ENCODE measurements around the gene RHEBL1.

The RHEBL1 gene

DNA sequence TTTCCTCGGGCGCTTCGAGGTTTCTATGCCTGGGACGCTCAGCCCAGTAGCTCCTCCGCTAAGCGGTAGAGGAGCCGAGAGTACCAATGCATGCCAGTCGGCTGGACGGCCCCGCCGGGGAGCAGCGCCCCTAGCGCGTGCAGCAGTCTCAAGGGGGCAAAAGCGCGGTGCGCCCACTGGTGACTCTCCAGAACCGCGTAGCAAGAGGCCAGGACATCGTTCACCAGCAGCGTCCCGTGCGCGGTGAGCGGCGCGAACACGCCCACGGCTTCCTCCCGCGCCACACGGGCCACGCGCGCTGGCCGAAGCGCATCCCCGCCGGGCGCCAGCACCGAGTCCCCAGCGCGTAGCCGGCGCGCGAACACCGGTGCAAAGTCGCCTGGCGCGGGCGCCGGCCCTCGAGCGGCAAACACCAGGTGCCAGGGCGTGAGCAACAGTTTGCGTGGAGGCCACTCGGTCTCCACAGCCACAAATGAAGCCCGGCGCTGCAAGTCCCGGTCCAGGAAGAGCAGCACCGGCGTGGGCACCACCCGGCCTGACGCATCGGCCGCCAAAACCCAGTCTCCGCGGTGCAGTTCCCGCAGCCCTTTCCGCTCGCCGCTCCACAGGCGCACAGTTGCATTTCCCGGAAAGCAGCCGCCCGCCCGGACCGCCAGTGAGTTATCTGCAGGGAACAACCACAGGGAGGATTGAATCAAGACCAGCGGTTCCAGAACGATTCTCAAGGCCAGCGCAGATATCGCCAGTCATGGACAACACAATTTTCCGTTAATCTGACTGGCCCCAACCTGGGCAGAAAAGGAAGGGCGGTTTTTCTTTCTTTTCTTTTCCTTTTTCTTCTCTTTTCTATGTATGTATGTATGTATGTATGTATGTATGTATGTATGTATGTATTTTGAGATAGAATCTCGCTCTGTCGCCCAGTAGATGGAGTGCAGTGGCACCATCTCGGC is 20.3 kb upstream of the RHEBL1 start:
- 8% methylated on average over 86 of the region's 88 CpGs for WGBS
- H3K18ac ChIP-seq (ENCODE audit: low read depth in 1 of 2, low read length in 2 of 2): peak overlapping the region in 1 of 2 experiments; percentile 34

DNA sequence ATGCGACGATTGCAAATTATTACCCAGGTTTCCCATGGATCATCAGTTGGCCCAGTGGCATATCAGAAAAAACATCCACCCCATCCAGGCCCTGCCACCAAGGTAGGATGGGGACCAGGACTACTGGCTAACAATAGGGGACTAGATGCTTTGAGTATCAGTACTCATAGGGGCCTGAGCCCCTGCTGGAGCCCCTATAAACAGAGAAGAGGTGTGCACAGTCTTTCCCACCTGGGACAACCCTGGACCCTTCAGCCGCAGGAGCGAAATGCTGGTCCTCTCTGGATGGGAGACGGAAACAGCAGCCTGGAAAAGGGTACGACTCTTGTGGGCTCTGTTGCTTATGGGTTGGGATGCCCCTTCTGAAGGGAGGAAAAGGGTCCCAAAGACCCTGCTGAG is 19.2 kb upstream of the RHEBL1 start:
- no peak overlapping the region for H2AFZ ChIP-seq (ENCODE audit: low read depth, low read length)
- no peak overlapping the region for H4K91ac ChIP-seq (ENCODE audit: low read length)
- no peak overlapping the region for H3K14ac ChIP-seq (ENCODE audit: low read length in 2 of 2)
- no peak overlapping the region for H3K4ac ChIP-seq (ENCODE audit: low read depth in 1 of 2, low read length in 2 of 2)
- no peak overlapping the region for H2BK12ac ChIP-seq (ENCODE audit: low read length in 2 of 2)
- H3K4me2 ChIP-seq (ENCODE audit: low read length, poor library complexity, severe bottlenecking): no peak overlapping the region
- peaks cover 52 to 64% of the 10 kb centered on the region in 2 experiments for H3K27me3 ChIP-seq (ENCODE audit: control insufficient read depth in 1 of 2, insufficient read depth in 1 of 2, low read length in 2 of 2)
- H3K79me1 ChIP-seq (replicated peaks; ENCODE audit: low read length, poor library complexity, severe bottlenecking): no peaks in the 10 kb centered on the region
- WGBS: 48% methylated on average over 6 of the region's 6 CpGs
- no peaks in the 10 kb centered on the region for H3K36me3 ChIP-seq (ENCODE audit: control insufficient read depth in 1 of 2, insufficient read depth in 2 of 2, low read depth in 1 of 2, low read length in 2 of 2)
- no peak for DNase-seq
- no peak overlapping the region for H2BK15ac ChIP-seq (ENCODE audit: low read depth, poor library complexity, severe bottlenecking)
- no peak overlapping the region for H2AK5ac ChIP-seq (ENCODE audit: low read length, severe bottlenecking)
- no peak overlapping the region for H2BK5ac ChIP-seq (ENCODE audit: low read depth, low read length, poor library complexity, severe bottlenecking)
- H4K8ac ChIP-seq (ENCODE audit: low read length): no peak overlapping the region
- H3K9me3 ChIP-seq (ENCODE audit: control insufficient read depth, low read length): no peaks in the 10 kb centered on the region
- H2BK120ac ChIP-seq (ENCODE audit: low read depth, low read length): no peak overlapping the region
- no peak overlapping the region for H3K27ac ChIP-seq (ENCODE audit: low read length, poor library complexity, severe bottlenecking)
- no peak overlapping the region for H3K23ac ChIP-seq (ENCODE audit: low read length in 2 of 2)
- H3K4me1 ChIP-seq (ENCODE audit: control insufficient read depth, insufficient read depth, low read depth, low read length): peaks cover 30% of the 10 kb centered on the region
- no peak overlapping the region for H3K18ac ChIP-seq (ENCODE audit: low read depth in 1 of 2, low read length in 2 of 2)
- no peak overlapping the region for H3K9ac ChIP-seq (ENCODE audit: low read length)
- H3K4me3 ChIP-seq (ENCODE audit: insufficient read depth in 1 of 2, low read depth in 1 of 2, low read length in 2 of 2): no peak overlapping the region

More for the DNA sequence above, 20.3 kb upstream of the RHEBL1 start:
- H3K4me1 ChIP-seq (ENCODE audit: control insufficient read depth, insufficient read depth, low read depth, low read length): peaks cover 38% of the 10 kb centered on the region
- peaks cover 64 to 75% of the 10 kb centered on the region in 2 experiments for H3K27me3 ChIP-seq (ENCODE audit: control insufficient read depth in 1 of 2, insufficient read depth in 1 of 2, low read length in 2 of 2)
- H2BK12ac ChIP-seq (ENCODE audit: low read length in 2 of 2): no peak overlapping the region
- H3K9ac ChIP-seq (ENCODE audit: low read length): no peak overlapping the region
- H3K79me1 ChIP-seq (replicated peaks; ENCODE audit: low read length, poor library complexity, severe bottlenecking): no peaks in the 10 kb centered on the region
- no peaks in the 10 kb centered on the region for H3K36me3 ChIP-seq (ENCODE audit: control insufficient read depth in 1 of 2, insufficient read depth in 2 of 2, low read depth in 1 of 2, low read length in 2 of 2)
- H2BK120ac ChIP-seq (ENCODE audit: low read depth, low read length): no peak overlapping the region
- H4K91ac ChIP-seq (ENCODE audit: low read length): no peak overlapping the region
- H4K8ac ChIP-seq (ENCODE audit: low read length): no peak overlapping the region
- H3K4me3 ChIP-seq (ENCODE audit: insufficient read depth in 1 of 2, low read depth in 1 of 2, low read length in 2 of 2): peak overlapping the region; percentile 45 to 73
- peak; percentile 55 for DNase-seq
- H3K4me2 ChIP-seq (ENCODE audit: low read length, poor library complexity, severe bottlenecking): peak overlapping the region; percentile 87
- H3K23ac ChIP-seq (ENCODE audit: low read length in 2 of 2): peak overlapping the region in 1 of 2 experiments; percentile 80
- peak overlapping the region; percentile 30 for H2AFZ ChIP-seq (ENCODE audit: low read depth, low read length)
- H3K4ac ChIP-seq (ENCODE audit: low read depth in 1 of 2, low read length in 2 of 2): peak overlapping the region in 1 of 2 experiments; percentile 19
- H3K9me3 ChIP-seq (ENCODE audit: control insufficient read depth, low read length): no peaks in the 10 kb centered on the region
- H3K14ac ChIP-seq (ENCODE audit: low read length in 2 of 2): peak overlapping the region in 1 of 2 experiments; percentile 44
- H2AK5ac ChIP-seq (ENCODE audit: low read length, severe bottlenecking): no peak overlapping the region
- no peak overlapping the region for H2BK5ac ChIP-seq (ENCODE audit: low read depth, low read length, poor library complexity, severe bottlenecking)
- H3K27ac ChIP-seq (ENCODE audit: low read length, poor library complexity, severe bottlenecking): no peak overlapping the region
- no peak overlapping the region for H2BK15ac ChIP-seq (ENCODE audit: low read depth, poor library complexity, severe bottlenecking)

DNA sequence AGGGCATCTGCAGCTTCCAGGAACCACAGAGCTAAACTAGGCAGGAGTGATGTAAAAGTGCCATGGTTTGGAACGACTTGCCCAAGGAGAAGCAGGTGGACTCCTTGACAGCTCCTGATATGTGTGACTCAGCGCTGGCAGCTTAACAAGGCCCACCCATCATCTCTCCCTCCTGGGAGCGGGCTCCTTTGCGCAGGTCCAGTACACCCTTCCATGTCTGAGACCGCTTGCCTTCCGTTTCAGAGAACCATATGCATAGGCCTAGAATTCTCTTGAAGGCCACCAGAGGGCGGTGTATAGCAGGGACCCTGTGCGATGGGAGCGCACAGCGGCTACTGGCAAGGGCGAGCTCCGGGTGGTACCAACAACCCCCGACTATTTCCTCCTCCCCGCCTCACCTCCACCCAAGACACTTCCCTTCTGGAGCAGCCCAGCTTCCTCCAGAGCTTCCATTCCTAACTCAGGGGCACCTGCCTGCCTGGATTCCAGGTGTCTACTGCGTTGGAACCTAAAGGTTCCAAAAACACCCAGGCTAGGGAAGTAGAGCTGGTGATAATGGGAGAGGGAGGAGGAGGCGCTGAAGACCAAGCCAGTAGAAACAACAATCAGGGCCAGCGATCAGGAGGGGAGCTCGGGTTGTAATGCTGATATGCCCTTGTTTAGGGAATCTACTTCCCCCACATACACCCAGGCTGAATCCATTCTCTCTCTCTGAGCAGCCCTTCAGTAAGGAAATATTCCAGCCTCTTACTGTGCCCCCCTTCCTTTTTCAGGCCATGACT is 18.6 kb upstream of the RHEBL1 start:
- no peak overlapping the region for H2BK5ac ChIP-seq (ENCODE audit: low read depth, low read length, poor library complexity, severe bottlenecking)

DNA sequence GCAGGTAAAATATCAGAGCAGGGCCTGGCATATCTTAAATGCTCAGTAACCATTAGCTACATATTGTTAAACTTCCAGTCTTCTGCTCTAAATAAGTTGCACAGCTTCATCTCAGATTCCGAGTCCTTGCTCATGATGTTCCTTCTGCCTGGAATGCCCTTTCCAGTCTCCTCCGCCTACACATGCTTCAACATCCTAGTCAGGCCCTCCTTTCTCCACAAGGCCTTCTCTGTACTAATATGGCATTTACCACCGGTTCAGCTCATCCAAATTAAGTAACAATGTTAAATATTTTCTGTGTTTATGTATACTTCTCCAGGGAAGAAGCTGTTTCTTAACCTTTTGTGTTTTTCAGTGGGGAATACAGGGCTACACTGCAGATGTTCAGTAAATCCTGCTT is 16.3 kb upstream of the RHEBL1 start:
- H2BK15ac ChIP-seq (ENCODE audit: low read depth, poor library complexity, severe bottlenecking): no peak overlapping the region

More for the DNA sequence above, 18.6 kb upstream of the RHEBL1 start:
- no peak overlapping the region for H2BK12ac ChIP-seq (ENCODE audit: low read length in 2 of 2)
- no peak overlapping the region for H2BK120ac ChIP-seq (ENCODE audit: low read depth, low read length)
- WGBS: 2% methylated on average over 14 of the region's 18 CpGs
- H3K4me1 ChIP-seq (ENCODE audit: control insufficient read depth, insufficient read depth, low read depth, low read length): peaks cover 25% of the 10 kb centered on the region
- peaks cover 46 to 58% of the 10 kb centered on the region in 2 experiments for H3K27me3 ChIP-seq (ENCODE audit: control insufficient read depth in 1 of 2, insufficient read depth in 1 of 2, low read length in 2 of 2)
- H3K23ac ChIP-seq (ENCODE audit: low read length in 2 of 2): no peak overlapping the region
- H4K8ac ChIP-seq (ENCODE audit: low read length): no peak overlapping the region
- H3K18ac ChIP-seq (ENCODE audit: low read depth in 1 of 2, low read length in 2 of 2): no peak overlapping the region
- no peak overlapping the region for H4K91ac ChIP-seq (ENCODE audit: low read length)
- no peak overlapping the region for H3K4ac ChIP-seq (ENCODE audit: low read depth in 1 of 2, low read length in 2 of 2)
- H3K36me3 ChIP-seq (ENCODE audit: control insufficient read depth in 1 of 2, insufficient read depth in 2 of 2, low read depth in 1 of 2, low read length in 2 of 2): no peaks in the 10 kb centered on the region
- no peak overlapping the region for H3K27ac ChIP-seq (ENCODE audit: low read length, poor library complexity, severe bottlenecking)
- no peak overlapping the region for H3K14ac ChIP-seq (ENCODE audit: low read length in 2 of 2)
- no peak overlapping the region for H2AFZ ChIP-seq (ENCODE audit: low read depth, low read length)
- peak; percentile 87 for DNase-seq
- H3K4me3 ChIP-seq (ENCODE audit: insufficient read depth in 1 of 2, low read depth in 1 of 2, low read length in 2 of 2): no peak overlapping the region
- H3K9me3 ChIP-seq (ENCODE audit: control insufficient read depth, low read length): no peaks in the 10 kb centered on the region
- no peak overlapping the region for H2BK15ac ChIP-seq (ENCODE audit: low read depth, poor library complexity, severe bottlenecking)
- H3K79me1 ChIP-seq (replicated peaks; ENCODE audit: low read length, poor library complexity, severe bottlenecking): no peaks in the 10 kb centered on the region
- H3K9ac ChIP-seq (ENCODE audit: low read length): no peak overlapping the region
- H2AK5ac ChIP-seq (ENCODE audit: low read length, severe bottlenecking): no peak overlapping the region
- H3K4me2 ChIP-seq (ENCODE audit: low read length, poor library complexity, severe bottlenecking): peak overlapping the region; percentile 67

More for the DNA sequence above, 16.3 kb upstream of the RHEBL1 start:
- H2AK5ac ChIP-seq (ENCODE audit: low read length, severe bottlenecking): no peak overlapping the region
- no peak overlapping the region for H2BK5ac ChIP-seq (ENCODE audit: low read depth, low read length, poor library complexity, severe bottlenecking)
- no peak overlapping the region for H4K91ac ChIP-seq (ENCODE audit: low read length)
- H2BK12ac ChIP-seq (ENCODE audit: low read length in 2 of 2): no peak overlapping the region
- no peak overlapping the region for H3K4me2 ChIP-seq (ENCODE audit: low read length, poor library complexity, severe bottlenecking)
- no peak for DNase-seq
- H3K9me3 ChIP-seq (ENCODE audit: control insufficient read depth, low read length): no peaks in the 10 kb centered on the region
- no peaks in the 10 kb centered on the region for H3K36me3 ChIP-seq (ENCODE audit: control insufficient read depth in 1 of 2, insufficient read depth in 2 of 2, low read depth in 1 of 2, low read length in 2 of 2)
- H3K27ac ChIP-seq (ENCODE audit: low read length, poor library complexity, severe bottlenecking): no peak overlapping the region
- no peak overlapping the region for H3K4ac ChIP-seq (ENCODE audit: low read depth in 1 of 2, low read length in 2 of 2)
- no peak overlapping the region for H3K18ac ChIP-seq (ENCODE audit: low read depth in 1 of 2, low read length in 2 of 2)
- H3K4me3 ChIP-seq (ENCODE audit: insufficient read depth in 1 of 2, low read depth in 1 of 2, low read length in 2 of 2): no peak overlapping the region
- H3K14ac ChIP-seq (ENCODE audit: low read length in 2 of 2): no peak overlapping the region
- H3K9ac ChIP-seq (ENCODE audit: low read length): no peak overlapping the region
- H2BK120ac ChIP-seq (ENCODE audit: low read depth, low read length): no peak overlapping the region
- peaks cover 30 to 42% of the 10 kb centered on the region in 2 experiments for H3K27me3 ChIP-seq (ENCODE audit: control insufficient read depth in 1 of 2, insufficient read depth in 1 of 2, low read length in 2 of 2)
- 83% methylated on average over 2 of the region's 3 CpGs for WGBS
- H3K79me1 ChIP-seq (replicated peaks; ENCODE audit: low read length, poor library complexity, severe bottlenecking): no peaks in the 10 kb centered on the region
- H4K8ac ChIP-seq (ENCODE audit: low read length): no peak overlapping the region
- peaks cover 15% of the 10 kb centered on the region for H3K4me1 ChIP-seq (ENCODE audit: control insufficient read depth, insufficient read depth, low read depth, low read length)
- H3K23ac ChIP-seq (ENCODE audit: low read length in 2 of 2): no peak overlapping the region
- H2AFZ ChIP-seq (ENCODE audit: low read depth, low read length): no peak overlapping the region

All from mesenchymal stem cell (in vitro differentiated cells and primary cell).